MCF 10A (cell line): Measurements from ENCODE around the gene CELF4. TPM values are rescaled to one million over a fixed set of nuclear protein-coding genes. Genes with fewer than 3 reads are reported as not detected.

Experiments used
- BruUV-seq: library from RNA; stranded (reverse); fragments of 400-500 nt; replicated peaks from 2 replicates; lab custom pipeline; 2021; lab: Mats Ljungman, UMichigan
- CTCF ChIA-PET: fragments of 300-600 bp; sonication (Branson Sonifier 250); formaldehyde crosslinking; extraction: SDS; loops from one replicate; lab custom pipeline; 2021; ENCODE audit warnings: antibody characterized with exemption, inconsistent platforms; lab: Yijun Ruan, JAX
- POLR2A ChIA-PET: fragments of 300-600, 350-650 bp; sonication (Branson Sonifier 250); formaldehyde crosslinking; extraction: SDS; loops from one replicate; lab custom pipeline; 2020; ENCODE audit warnings: antibody characterized with exemption, inconsistent platforms; lab: Yijun Ruan, JAX
- DNase-seq: peaks from one replicate; pipeline ENCODE4 v3.0.0-alpha.2; 2018; ENCODE audit not compliant: unreplicated experiment
- H3K27ac Mint-ChIP-seq: one replicate; pipeline ENCODE4 v1.8.0; 2022; ENCODE audit warnings: mild to moderate bottlenecking, low read depth, mixed read lengths; ENCODE audit not compliant: unreplicated experiment
- H3K27me3 Mint-ChIP-seq: one replicate; pipeline ENCODE4 v1.8.0; 2022; ENCODE audit warnings: mixed read lengths; ENCODE audit not compliant: insufficient read depth, unreplicated experiment
- H3K36me3 Mint-ChIP-seq: one replicate; pipeline ENCODE4 v1.8.0; 2022; ENCODE audit warnings: mild to moderate bottlenecking, moderate library complexity, mixed read lengths; ENCODE audit not compliant: insufficient read depth, unreplicated experiment
- H3K4me1 Mint-ChIP-seq: one replicate; pipeline ENCODE4 v1.8.0; 2022; ENCODE audit warnings: mixed read lengths; ENCODE audit not compliant: insufficient read depth, unreplicated experiment
- H3K4me3 Mint-ChIP-seq: one replicate; pipeline ENCODE4 v1.8.0; 2022; ENCODE audit warnings: mild to moderate bottlenecking, moderate library complexity, mixed read lengths; ENCODE audit not compliant: unreplicated experiment
- H3K9me3 Mint-ChIP-seq: one replicate; pipeline ENCODE4 v1.8.0; 2022; ENCODE audit warnings: mixed read lengths; ENCODE audit not compliant: unreplicated experiment
- CTCF ChIP-seq: fragments of 200-600 bp; IDR thresholded peaks from one replicate; pipeline ENCODE4 v1.8.0; 2022; ENCODE audit warnings: antibody characterized with exemption, mild to moderate bottlenecking; ENCODE audit not compliant: unreplicated experiment
- intact Hi-C: fragments of 100-400 bp; cut with micrococcal nuclease; formaldehyde crosslinking; loops from 2 replicates; pipeline ENCODE4 v1.14.1; 2022
- total RNA-seq: library from RNA; stranded (reverse); gene quantifications from 2 replicates; pipeline ENCODE4 v1.2.3, GENCODE V29; 2022

The CELF4 gene
- total RNA-seq, 1 experiment from 2014 or later: not detected

GRCh38 chr18:37482433-37482832 is 83.2 kb downstream of the CELF4 start:
- Mint-ChIP-seq H3K36me3 (no peaks in the 10 kb centered on the region), H3K9me3 (peaks cover 7% of the 10 kb centered on the region), H3K27me3 (peaks cover 26% of the 10 kb centered on the region), H3K27ac (no peak overlapping the region), H3K4me1 (no peaks in the 10 kb centered on the region), H3K4me3 (no peak overlapping the region)
- ChIA-PET CTCF (interaction anchor here (0.6 kb wide), 1 partner anchor 77 kb away, joined by 3 read pairs; no protein-coding TSS in a partner anchor), POLR2A (no interaction called here)
- BruUV-seq: no TSS peak
- no peak for TF ChIP-seq CTCF
- no peak for DNase-seq
- intact Hi-C loops: no loop called here

- ChIA-PET POLR2A (no interaction called here), CTCF (interaction anchor here (0.6 kb wide), 1 partner anchor 77 kb away, joined by 3 read pairs; no protein-coding TSS in a partner anchor)
- BruUV-seq: no TSS peak
- H3K9me3 Mint-ChIP-seq: peaks cover 7% of the 10 kb centered on the region
- intact Hi-C loops: no loop called here
- H3K27me3 Mint-ChIP-seq: peaks cover 22% of the 10 kb centered on the region
- H3K27ac Mint-ChIP-seq: no peak overlapping the region
- no peak for TF ChIP-seq CTCF
- no peak for DNase-seq
- no peaks in the 10 kb centered on the region for H3K36me3 Mint-ChIP-seq
- H3K4me1 Mint-ChIP-seq: no peaks in the 10 kb centered on the region
- H3K4me3 Mint-ChIP-seq: no peak overlapping the region
These were observed 83.6 kb downstream of the CELF4 start for GRCh38 chr18:37482002-37482401.

DNA sequence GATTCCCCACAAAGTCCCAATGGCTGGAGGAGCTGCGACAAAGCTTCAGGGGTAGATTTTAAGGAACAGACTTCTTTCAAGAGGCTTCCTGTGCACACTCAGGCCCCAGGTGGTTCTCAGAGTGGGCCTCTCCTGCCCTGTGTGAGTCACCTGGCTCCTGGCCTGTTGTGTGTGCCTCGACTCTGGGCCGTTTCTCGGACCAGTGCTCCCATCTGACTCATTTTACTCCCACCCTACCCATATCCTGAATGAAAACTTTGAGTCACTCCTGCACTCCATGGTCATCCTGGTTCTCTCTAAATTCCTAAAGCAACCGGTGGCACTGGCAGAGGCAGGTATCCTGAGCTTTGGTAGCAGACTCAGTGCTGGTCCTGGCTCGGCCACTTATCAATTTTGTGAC is 84.1 kb downstream of the CELF4 start:
- intact Hi-C loops: no loop called here
- H3K4me3 Mint-ChIP-seq: no peak overlapping the region
- DNase-seq: peak; percentile 66
- TF ChIP-seq CTCF: no peak
- no peak overlapping the region for H3K27ac Mint-ChIP-seq
- no peaks in the 10 kb centered on the region for H3K36me3 Mint-ChIP-seq
- H3K9me3 Mint-ChIP-seq: peaks cover 2% of the 10 kb centered on the region
- CTCF ChIA-PET: no interaction called here
- BruUV-seq: no TSS peak
- H3K4me1 Mint-ChIP-seq: no peaks in the 10 kb centered on the region
- POLR2A ChIA-PET: no interaction called here
- H3K27me3 Mint-ChIP-seq: peaks cover 16% of the 10 kb centered on the region

- ChIA-PET POLR2A (no interaction called here), CTCF (no interaction called here)
- BruUV-seq: no TSS peak
- Mint-ChIP-seq H3K27me3 (peaks cover 12% of the 10 kb centered on the region), H3K36me3 (no peaks in the 10 kb centered on the region), H3K4me3 (no peak overlapping the region), H3K27ac (no peak overlapping the region), H3K9me3 (no peaks in the 10 kb centered on the region), H3K4me1 (no peaks in the 10 kb centered on the region)
- no peak for TF ChIP-seq CTCF
- no peak for DNase-seq
- intact Hi-C loops: no loop called here
These were observed 84.5 kb downstream of the CELF4 start for GRCh38 chr18:37481072-37481471.
